Epithelial cell of esophagus (primary cell): ENCODE results near the gene KLHL11.

ENCODE experiments used
- DNase-seq: peaks from one replicate; pipeline ENCODE4 v3.0.0; 2010; ENCODE audit warnings: low read depth
- H3K4me3 ChIP-seq: 2 replicates; pipeline ENCODE4 v1.5.1; 2011; ENCODE audit warnings: mild to moderate bottlenecking, low read length, control low read depth
- TF ChIP-seq, protein P1 (sequence below): IDR thresholded peaks from 2 replicates; pipeline ENCODE4 v1.5.1; 2011; ENCODE audit warnings: low read depth, mild to moderate bottlenecking, low read length, control low read depth, inconsistent platforms; ENCODE audit not compliant: insufficient read depth; ENCODE audit errors: missing control alignments

Gene KLHL11

DNA sequence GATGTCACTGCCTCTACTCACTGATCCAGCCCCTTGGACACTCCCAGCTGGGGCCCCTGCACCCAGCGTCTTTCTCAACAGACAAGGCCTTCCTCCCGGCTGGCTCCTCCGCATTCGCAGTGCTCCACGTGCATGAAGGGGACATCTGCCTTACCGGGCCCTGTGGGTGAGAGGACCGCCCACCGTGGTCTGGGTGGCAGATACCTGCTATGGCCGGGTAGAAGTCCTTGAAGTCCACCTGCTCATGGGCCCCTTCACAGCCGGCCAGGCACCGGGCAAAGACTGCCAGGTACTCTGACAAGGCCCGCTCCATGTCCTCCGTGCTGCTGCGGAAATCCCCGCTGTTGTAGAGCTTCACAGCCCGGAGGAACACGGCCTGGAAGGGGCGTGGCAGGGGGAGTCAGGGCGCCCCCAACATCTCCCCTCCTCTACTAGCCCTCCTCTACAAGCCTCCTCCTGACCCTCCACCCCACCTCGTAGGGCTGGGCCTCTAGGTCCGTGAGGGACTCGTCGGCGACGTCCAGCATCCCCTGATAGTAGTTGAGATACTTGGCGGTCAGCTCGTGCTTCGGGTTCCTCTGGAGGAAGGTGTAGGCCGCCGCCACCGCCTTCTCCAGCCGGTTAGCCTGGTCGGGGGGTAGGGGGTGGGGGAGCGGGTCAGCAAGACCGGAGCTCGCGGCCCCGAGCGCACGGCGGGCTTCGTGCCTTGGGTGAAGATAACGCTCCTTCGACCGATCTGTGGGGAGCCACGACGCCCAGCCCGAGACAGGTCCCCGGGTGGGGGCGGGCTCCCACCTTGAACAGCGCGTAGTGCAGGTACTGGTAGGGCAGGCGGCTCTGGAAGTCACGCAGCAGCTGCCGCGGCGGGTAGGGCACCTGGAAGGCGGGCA lies 54.3 kb downstream of the KLHL11 start:
- TF ChIP-seq, protein P1, sequence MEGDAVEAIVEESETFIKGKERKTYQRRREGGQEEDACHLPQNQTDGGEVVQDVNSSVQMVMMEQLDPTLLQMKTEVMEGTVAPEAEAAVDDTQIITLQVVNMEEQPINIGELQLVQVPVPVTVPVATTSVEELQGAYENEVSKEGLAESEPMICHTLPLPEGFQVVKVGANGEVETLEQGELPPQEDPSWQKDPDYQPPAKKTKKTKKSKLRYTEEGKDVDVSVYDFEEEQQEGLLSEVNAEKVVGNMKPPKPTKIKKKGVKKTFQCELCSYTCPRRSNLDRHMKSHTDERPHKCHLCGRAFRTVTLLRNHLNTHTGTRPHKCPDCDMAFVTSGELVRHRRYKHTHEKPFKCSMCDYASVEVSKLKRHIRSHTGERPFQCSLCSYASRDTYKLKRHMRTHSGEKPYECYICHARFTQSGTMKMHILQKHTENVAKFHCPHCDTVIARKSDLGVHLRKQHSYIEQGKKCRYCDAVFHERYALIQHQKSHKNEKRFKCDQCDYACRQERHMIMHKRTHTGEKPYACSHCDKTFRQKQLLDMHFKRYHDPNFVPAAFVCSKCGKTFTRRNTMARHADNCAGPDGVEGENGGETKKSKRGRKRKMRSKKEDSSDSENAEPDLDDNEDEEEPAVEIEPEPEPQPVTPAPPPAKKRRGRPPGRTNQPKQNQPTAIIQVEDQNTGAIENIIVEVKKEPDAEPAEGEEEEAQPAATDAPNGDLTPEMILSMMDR, result no peak
- peak overlapping the region; percentile 64 for H3K4me3 ChIP-seq
- DNase-seq, result no peak

DNA sequence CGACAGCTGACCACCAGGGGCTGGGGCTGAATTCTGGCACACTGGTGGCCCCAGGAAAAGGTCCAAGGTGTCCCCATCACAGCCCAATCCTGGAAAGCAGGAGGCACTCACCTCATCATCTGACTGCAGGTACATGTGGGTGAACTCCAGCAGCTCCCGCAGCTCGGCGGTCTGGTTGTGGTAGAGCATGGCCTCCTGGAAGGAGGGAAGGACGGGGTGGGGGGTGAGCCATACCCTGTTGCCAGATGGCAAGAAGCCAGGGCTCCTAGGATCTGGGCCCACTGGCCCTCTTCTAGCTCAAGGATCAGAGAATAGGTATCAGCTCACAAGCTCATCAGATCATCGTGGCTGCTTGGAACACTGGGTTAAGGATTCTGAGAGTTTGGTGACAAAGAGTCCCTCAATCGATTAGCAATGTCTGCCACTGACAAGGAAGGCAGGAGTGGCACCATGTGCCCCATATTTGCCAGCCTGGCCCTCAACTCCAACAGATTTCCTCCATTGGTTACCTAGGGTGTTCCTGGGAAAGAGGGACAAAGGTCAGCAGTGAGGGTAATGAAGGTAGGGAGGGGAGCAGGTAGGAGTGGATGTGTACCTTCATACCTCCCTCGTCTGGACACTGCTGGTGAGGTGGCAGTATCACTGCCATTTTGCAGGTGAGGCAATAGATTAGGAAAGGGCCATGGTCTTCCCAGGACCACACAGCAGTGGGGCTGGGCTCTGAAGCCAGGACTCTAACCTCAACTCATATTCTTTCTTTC lies 58.4 kb downstream of the KLHL11 start:
- no peak overlapping the region for H3K4me3 ChIP-seq
- no peak for DNase-seq
- TF ChIP-seq, protein P1, result no peak
